G401 (cell line): Measurements from ENCODE around the gene WWC1. TPM values are rescaled to one million over a fixed set of nuclear protein-coding genes. Genes with fewer than 3 reads are reported as not detected.

Experiments used
- DNase-seq: peaks from one replicate; pipeline ENCODE4 v3.0.0-alpha.2; 2015; ENCODE audit warnings: low spot score
- in situ Hi-C: cut with HindIII; loops from 2 replicates; pipeline ENCODE4 v1.10.0; 2016; ENCODE audit warnings: low sequenced_read_pairs, mixed read lengths
- total RNA-seq: library from RNA; depleted of rRNA; stranded (reverse); fragments of >200 nt; shearing (Covaris generic); gene quantifications from 2 replicates; pipeline ENCODE4 v1.2.3, GENCODE V29; 2014; rRNA removed

WWC1 gene
- total RNA-seq, result 37.0 and 46.3 TPM in 2 replicates

- peak; percentile 30 for DNase-seq
- in situ Hi-C loops, result no loop called here
Observed at GRCh38 chr5:168291342-168291963, at the start of gene WWC1. WWC1 (plus strand) TSS chr5:168291645; CDS start chr5:168292153, 508 bp downstream.

DNA sequence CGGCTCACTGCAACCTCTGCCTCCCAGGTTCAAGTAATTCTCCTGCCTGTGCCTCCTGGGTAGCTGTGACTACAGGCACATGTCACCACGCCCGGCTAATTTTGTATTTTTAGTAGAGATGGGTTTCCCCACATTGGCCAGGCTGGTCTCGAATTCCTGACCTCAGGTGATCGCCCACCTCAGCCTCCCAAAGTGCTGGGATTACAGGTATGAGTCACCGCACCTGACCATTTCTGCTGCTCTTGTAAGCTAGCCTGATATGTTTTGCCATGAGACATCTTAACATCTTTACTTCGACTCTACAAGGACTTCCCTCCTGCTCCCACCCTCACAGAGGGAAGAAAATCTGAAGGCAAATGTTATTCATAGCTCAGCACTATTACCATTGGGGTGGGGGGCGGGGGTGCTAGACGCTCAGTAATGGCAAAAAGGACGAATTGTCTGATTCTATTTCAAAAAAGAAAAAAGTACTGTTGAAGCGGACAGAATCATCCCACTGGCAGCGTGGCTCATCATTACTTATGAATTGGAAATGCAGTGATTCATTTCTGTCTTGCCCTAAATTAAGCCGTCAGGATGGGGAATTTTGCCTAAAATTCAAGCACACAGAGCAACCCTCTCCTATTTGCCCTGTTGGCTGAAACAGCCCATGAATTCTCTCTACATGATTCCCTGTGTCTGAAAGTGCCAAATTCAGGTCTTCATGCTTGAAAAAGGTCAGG is 46.4 kb upstream of the WWC1 start:
- in situ Hi-C loops, result no loop called here
- DNase-seq, result no peak

DNA sequence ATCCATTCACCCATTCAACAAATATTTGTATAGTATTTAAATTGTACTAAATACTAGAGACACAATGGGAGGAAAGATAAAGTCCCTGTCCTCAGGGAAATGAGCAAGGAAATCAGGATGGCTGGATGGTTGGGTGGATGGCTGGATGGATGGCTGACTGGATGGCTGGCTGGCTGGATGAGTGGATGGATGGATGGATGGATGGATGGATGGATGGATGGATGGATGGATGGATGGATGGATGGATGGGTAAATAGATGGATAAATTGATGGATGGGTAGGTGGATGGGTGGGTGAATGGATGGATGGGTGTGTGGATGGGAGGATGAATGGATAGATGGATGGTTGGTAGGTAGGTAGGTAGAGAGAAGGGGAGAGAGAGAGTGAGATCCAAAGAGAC is 41.5 kb upstream of the WWC1 start:
- DNase-seq, result no peak
- in situ Hi-C loops, result no loop called here

- in situ Hi-C loops, result no loop called here
- DNase-seq, result no peak
Observed at GRCh38 chr5:168251259-168251658, 40.2 kb upstream of the WWC1 start.

DNA sequence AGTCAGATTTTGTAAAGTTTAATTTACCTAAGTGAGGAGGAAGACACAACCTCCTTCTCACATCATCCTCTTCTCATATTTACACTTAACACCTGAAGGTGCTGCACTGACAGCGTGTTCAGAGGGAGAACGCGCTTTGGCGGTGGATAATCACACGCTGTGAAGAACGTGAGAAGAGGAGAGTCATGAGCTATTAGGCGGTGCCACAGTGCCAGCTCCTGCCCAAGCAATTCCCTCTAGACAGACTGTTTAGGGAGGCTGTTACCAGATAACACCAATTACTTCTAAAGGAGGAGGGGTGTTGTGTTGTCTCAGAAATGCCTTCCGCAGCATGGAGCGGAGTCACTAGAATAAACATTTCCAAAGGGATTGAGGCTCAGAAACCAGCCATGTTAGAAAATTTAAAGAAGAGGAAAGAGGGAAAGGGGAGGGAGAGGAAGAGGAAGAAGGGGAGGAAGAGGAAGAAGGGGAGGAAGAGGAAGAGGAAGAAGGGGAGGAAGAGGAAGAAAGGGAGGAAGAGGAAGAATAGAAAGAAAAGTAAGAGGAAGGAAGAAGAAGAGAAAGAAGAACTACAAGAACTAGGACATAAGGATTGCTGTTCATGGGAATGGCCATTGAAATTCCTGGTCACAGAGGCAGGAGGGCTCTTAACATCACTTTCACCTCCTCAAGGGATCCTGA is 37.3 kb upstream of the WWC1 start:
- in situ Hi-C loops, result no loop called here

DNA sequence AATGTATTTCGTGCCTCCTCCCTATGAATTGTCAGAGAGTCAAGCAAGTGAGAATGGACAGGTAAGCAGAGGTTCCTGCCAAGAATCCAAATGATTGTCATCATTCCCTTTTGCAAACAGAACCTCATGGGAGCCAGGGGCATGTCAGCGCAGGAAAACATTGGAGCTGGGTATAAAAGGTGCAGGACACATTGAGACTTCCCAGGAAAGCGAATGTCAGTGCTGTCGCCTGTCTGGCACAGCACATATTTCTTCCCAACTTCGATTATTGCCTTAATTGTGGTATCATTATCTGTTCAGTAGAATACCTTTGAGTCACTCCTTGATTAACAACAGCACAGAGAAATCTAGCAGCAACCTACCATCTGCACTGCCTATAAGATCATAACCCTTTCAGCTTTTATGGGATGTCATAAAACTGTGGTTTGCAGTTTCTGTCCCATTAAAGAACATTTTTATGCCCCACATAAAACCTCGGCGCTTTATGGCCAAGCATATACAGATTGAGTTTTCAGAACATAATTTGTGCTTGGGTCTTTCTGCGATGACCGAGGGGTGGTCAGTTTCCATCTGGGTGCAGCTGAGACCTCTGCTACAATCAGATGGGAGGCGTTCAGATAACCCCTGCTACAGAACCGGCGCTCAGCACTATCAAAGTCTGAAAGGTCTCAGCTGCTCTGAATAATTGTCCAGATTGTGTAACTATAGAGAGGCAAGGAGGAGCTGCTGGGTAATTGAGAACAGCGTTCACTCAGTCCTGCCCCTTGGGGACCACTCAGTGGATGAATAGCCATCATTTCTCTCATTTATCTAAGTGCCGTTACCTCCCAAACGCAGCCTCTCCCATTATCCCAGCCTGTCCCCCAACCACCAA is 30.9 kb upstream of the WWC1 start:
- DNase-seq, result no peak
- in situ Hi-C loops, result no loop called here

More for the DNA sequence above, 37.3 kb upstream of the WWC1 start:
- DNase-seq, result no peak

GRCh38 chr5:168261227-168261571 is 30.2 kb upstream of the WWC1 start:
- in situ Hi-C loops, result no loop called here
- DNase-seq, result no peak

- in situ Hi-C loops, result no loop called here
- DNase-seq, result no peak
Observed at GRCh38 chr5:168262042-168262743, 29.3 kb upstream of the WWC1 start.

DNA sequence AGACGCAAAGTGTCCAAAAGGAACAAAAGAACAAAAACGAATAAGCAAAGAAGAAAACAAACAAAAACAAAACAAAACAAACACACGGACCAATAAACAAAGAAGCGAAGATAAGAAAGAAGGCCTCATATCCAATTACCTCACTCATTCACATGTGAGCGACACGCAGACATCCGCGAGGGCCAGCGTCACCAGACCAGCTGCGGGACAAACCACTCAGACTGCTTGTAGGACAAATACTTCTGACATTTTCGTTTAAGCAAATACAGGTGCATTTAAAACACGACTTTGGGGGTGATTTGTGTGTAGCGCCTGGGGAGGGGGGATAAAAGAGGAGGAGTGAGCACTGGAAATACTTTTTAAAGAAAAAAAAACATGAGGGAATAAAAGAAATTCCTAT is 28.3 kb upstream of the WWC1 start:
- in situ Hi-C loops, result no loop called here
- DNase-seq, result no peak

DNA sequence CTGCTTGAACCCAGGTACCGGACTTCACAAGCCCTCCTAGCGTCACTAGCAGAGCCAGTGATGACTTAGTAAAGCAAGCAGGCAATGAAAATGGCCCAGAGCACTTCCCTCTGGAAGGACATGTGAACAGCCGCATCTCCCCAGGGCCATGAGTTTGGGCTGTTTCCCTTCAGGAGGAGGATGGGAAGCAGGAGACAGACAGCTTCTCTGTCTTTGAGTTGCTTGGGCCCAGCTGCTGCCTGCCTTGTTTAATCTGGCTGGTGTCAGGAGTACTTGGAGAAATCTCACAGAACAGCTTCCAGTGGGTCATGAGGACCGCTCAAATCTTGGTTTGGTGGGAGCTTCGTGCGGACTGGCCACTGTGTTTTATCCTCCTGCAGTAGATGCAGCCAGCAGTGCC is 25.4 kb upstream of the WWC1 start:
- in situ Hi-C loops, result no loop called here
- no peak for DNase-seq

GRCh38 chr5:168268949-168269936 is 22.2 kb upstream of the WWC1 start:
- in situ Hi-C loops, result no loop called here
- DNase-seq, result peak; percentile 90

DNA sequence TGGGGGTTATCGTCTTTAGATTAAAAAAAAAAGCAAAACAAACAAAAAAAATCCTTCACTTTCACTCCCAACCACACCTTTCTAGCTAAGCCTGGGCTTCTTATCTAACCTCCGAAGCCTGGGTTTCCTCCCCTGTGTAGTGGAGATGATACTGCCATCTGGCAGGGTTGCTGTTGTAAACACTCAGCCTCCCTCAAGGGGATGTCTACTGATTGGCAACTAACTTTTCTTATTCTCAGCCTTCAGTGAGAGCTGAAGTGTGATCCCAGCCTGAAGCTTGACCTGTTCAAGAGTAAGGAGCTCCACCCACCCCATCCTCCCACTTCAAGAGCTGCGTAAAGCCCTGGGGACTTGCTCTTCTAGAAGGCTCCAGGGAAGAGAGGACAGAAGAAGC is 21.5 kb upstream of the WWC1 start:
- no peak for DNase-seq
- in situ Hi-C loops, result no loop called here

DNA sequence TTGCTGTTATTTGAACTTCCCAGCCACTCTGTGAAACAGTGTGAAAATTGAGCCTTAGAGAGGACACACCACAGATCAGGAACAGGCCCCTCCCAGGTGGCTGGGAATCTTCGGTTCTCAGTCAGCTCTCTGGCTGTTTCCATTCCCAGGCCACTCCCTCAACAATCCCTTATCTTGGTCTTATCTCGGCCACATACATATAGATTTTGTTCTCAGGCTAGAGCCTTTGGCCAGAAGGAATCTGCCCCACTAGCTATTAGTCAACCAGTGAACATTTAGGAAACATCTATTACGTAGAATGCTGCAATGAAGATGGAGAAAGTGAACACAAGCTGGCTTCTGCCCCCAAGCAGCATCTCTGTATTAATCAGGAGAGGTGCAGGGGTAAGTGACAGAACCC is 21.0 kb upstream of the WWC1 start:
- DNase-seq, result no peak
- in situ Hi-C loops, result no loop called here

DNA sequence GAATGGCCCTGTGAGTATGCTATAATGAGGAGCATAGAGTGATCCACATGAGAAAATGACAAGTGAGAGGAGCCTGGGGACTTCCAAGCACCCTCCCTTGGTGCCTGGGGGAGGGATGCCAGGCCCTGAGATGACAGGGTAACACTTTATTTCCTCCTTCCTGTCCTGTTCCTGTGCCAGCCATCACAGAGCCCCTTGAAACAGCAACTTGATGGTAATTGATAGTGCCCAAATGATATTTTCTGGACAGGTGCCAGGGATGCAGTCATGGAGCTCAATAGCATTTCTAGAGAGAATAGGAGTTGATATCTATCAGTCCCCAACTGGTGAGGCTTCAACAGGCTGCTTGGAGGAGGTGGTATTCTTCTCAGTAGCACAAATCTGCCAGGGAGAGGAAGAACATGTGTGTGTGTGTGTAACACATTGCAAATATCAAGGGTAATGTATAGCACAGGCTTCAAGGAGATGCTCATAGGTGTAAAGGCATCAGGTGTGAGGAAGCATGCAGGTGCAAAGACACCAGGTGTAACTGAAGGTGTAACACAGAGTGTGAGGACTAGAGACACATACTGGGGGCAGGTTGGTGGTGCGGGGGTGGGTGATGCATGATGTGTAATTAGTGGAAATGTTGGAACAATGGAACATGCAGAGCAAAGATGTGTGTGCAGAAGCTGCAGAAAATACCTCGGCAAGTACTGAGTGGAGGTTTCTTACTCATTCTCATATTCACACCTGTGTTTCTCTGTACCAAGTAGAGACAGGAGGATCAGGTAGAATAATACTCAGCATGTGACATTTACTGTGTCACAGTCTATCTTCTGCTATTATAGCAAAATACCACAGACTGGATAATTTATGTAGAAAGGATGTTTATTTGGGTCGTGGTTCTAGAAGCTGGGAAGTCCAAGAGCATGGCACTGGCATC is 18.1 kb upstream of the WWC1 start:
- DNase-seq, result no peak
- in situ Hi-C loops, result no loop called here

GRCh38 chr5:168274406-168274805 is 17.0 kb upstream of the WWC1 start:
- in situ Hi-C loops, result no loop called here

GRCh38 chr5:168275940-168276339 is 15.5 kb upstream of the WWC1 start:
- DNase-seq, result no peak
- in situ Hi-C loops, result no loop called here

More at GRCh38 chr5:168274406-168274805, 17.0 kb upstream of the WWC1 start:
- no peak for DNase-seq

DNA sequence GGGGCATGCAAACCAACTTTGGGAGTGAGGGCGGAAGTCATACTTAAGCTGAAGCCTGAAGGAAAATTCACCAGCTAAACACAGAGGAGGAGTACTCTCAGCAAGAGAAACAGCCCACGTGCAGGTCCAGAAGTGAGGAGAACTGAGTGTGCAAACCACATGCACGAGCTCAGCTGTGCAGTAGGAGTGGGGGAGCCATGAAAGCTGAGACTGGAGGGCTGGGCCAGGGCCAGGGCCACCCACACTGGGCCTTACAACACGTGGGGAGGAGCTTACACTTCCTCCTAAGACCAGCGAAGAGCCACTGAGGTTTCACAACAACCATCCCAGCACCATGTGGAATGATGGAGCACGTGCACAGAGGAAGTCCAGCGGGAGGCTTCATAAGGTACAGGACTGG is 9.3 kb upstream of the WWC1 start:
- in situ Hi-C loops, result no loop called here
- DNase-seq, result no peak
